GM18907 (cell line): ENCODE results near the gene SLC25A22.
A peak's percentile ranks its signal among the peaks of the same experiment; 100 is the strongest.

Source experiments
- ATAC-seq: cut with Tn5 transposase; IDR thresholded peaks from one replicate; pipeline ENCODE4 v1.9.1; 2021; ENCODE audit warnings: mild to moderate bottlenecking, moderate library complexity; ENCODE audit not compliant: unreplicated experiment

The SLC25A22 gene

GRCh38 chr11:791658-792534 lies 6.2 kb downstream of the SLC25A22 start:
- no peak for ATAC-seq

DNA sequence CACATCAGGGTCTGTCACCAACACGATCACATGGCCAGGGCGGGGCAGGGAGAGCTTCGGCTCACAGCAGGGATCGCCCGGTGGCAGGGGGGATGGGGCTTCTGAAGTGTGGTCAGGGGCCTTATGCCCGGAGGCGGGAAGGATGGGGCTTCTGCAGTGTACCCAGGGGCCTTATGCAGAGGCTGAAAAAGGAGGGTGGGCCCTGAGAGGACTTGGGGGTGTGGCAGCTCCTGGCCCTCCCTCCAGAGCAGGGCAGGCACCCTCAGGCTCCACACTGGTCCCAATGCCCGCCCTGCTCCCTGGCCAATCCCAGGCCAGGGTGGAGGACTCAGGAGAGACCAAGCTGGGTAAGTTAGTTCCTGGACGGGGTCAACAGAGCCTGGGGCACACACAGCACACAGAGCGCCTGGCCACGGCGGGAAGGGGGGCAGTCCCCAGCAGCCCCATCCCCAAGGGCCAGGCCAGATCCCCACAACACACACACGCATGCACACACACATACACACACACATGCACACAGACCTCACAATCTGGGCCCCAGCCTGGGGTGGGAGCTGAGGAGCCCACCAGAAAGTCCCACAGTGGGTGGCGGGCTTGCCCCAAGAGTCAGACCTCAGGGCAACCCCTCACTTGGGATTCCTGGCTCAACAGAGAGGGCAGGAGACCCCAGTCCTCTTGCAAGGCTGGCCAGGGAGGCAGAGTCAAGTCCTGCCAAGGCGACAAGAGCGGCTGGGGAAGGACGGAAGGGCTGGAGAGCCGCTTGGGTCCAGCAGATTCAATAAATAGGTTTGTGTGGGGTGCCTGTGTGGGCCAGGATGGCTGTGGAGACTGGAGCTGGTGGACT lies 7.1 kb downstream of the SLC25A22 start:
- ATAC-seq: no peak

DNA sequence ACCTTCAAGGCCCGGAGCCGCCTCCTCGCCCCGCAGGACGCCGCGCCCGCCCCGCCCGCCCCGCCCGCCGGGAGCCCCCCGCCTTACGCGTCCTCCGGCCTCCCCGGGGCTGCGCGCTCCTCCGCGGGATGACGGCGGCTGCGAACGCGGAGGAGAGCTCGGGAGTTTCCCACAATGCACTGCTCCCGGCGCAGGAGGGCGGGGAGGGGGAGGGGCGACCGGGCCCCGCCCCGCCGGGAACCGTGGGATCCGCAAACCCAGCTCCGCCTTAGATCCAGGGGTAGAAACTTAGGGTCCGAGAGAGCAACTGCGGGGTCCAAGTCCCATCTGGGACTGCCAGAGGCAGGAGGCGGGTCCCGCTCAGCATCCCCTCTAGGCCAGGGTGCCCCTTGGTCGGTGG lies 8.1 kb downstream of the SLC25A22 start, which contains the start of gene CEND1:
Gene CEND1, minus strand, starts transcription at position 148 of the 400 bp plus-strand sequence. CDS start 1,514 bp downstream, outside the sequence.
- no peak for ATAC-seq

DNA sequence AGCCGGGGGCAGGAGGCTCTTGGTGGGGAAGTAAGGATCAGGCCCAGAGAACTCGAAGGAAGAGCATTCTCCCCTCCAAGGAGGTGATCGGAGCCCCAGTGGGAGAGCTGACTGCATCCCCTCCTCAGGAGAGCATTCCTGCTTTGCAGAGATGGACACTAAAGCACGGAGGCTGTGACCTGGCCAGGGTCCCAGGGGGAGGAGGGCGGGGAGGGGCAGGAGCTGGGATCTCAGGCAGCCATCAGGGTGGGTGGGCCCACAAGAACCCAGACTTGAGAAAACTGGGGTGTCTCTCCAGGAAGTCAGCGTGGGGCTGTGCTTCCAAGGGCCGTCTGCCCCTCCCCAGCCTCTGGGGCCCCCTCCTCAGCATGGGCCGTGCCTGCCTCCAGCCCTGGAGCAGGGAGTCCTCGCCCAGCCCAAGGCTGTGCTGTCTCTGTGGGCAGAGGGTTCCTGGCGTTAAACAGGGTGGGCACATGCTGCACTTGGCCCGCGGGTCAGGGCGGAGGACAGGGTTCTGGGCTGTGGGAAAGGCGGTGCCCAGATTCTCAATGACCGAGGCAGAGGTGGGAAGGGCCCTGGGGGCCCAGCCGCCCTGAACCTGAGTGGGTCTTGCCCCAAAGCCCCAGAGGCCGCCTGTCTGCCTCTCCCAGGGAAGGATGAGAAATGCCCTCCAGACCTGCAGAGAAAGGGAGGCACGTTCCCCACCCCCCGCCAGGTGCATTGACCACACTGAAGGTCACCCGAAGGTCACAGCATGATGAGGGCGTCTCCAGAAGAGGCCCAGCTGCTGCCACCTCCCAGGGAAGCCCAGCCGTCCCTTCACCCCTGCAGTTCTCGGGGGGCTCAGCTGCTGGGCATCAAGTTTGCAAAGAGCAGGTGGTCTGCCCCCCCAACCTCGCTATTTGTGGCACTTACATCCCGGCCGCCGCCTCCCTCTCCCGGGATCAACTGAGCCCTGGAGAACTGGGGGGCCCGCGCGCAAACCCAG lies 8.8 kb downstream of the SLC25A22 start:
- no peak for ATAC-seq

DNA sequence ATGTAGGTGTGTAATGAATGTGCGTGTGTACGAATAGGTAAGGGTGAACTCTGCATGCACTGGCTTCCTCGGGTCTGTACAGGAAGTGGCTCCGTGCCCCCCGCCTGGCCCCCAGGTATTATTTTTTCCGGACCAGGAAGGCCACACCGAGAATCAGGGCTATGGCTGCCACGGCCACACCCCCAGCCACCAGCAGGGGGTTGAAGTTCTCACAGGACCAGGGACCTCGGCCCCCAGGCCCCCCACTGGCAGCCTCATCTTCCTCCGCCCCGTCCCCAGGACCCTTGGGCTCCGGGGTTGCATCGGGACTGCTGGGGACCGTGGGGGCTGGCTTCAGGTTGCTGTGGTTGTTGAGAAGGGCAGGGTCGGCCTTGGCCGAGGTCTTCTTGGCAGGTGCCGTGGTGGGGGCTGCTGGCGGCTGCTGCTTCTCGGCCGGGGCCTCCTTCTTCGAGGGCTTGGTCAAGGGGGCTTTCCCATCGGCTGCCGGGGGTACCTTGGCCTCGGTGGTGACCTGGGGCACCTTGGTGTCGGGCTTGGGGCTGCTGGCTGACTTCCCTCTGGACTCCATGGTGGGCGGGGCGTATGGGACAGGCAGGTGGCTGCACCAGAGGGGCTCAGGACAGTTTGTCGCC lies 10.0 kb downstream of the SLC25A22 start:
- ATAC-seq: no peak

DNA sequence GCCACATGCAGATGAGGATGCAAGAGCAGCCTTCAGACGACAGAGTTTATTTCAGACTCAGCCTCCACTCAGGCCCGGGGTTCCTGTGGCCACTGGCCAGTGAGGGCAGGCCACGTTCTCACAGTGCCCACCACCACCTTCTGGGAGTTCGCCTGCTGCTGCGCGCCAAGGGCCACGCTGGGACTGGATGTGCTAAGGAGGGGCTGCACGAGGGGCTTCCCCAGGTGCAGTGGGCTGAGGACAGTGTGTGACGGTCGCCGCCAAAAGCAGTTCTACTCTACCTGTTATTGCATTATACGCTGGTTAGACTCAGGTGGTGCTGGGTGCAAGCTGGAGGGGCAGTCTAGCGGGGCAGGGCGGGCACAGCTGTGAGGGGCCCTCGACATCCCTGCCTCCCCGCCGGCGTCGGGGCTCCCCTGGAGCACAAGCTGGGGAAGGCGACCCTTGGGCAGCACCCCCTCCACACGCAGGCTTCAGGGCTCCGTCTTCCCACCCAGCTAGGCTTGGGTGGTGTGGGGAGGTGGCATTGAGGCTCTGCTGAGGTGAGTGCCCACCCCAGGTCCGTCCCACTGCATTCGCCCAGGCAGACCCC lies 10.9 kb downstream of the SLC25A22 start:
- ATAC-seq: no peak

DNA sequence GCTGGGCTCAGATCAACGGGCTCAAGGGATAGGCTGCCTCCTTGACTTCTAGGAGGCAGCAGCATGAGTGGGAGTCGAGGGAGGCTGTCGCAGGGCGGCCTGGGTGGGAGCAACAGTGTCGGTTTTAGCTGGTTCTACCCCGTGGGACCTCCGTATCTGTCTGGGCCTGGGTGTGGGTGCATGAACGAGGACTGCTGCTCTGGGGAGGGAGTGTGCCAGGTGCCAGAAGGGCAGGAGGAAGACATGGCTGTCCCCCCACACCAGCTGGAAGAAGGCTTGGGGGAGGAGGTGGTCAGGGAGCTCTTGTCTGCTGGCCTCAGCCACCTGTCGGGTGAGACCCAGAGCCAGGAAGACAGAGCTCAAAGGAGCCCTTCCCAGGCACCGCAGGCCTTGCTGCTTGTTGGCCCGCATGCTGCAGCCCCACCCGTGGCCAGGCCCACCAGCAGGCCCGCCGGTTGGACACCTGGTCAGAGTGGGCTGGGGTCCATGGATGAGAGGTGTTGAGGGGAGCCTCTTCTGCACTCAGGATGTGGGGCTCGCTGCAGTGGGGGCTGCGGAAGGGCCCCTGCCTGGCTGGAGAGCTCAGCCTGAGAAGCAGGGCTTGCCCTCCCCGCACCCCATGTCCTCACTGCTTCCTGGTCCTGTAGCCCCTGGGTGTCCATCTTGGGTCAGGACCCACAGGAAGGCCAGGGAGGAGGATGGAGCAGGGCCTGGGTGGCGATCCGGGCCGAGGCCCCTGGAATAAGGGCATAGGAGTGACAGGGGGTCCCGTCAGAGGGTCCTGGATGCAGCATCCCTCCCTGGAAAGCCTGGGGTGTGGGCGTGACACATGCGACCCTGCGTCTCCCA lies 11.6 kb downstream of the SLC25A22 start:
- ATAC-seq: no peak

DNA sequence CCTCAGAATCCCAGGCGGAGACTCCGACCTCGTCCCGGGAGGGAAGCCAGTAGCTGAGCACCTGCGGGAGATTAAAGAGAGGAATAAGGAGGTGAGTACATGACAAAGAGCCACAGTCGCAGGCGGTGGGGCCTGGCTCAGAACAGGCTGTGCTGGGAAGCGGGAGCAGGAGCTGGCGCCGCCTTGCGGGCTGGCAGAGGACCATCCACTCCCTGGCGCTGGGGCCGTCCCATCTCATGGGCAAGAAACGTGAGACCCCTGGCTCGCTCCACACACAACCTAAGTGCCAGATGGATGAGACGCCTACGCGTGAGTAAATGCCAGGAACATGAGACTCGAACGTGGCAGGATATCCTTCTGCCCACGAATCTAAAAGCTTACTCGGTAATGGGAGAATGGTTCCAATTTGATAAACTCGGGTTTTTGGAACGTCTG lies 14.5 kb downstream of the SLC25A22 start:
- no peak for ATAC-seq

DNA sequence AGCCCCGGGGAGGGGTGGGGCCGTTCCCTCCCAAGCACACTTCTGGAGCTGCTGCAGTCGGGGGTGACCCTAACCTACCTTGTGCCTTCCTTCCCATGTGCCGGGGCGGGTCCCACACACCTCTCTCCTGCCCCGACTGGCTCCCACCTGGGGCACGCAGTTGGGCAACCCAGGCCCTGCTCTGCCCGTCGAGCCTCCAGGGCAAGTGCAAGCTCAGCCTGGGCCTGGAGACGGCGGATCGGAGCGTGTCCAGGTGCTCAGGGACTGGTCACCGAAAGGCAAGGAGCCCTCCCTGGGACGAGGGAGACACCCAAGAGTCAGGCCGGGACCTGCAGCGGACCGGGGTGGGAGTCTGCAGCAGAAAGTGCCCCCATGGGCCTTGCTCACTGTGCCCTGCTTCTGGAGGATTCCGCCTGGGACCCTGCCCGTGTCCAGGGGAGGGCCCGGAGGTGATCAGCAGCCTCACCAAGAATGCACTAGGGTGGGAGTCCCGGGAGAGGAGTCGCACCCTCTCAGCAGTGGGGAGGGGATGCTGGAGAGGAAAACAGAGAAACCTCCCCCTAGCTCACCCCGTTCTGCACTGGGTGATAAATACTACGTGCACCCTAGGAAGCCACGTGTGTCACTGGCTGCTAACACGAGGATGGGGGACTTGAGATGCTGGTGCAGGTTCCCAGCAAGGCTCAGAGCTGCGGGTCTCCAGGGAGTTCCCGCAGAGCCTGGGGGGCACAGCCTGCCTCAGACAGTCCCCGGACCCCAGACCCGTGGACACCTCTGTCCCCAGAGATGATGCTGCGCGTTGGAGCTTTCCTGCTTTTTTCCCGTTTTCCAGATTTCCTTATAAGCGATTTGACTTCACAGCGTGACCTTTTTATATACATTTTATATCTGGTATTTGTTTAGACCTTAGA lies 15.6 kb downstream of the SLC25A22 start:
- ATAC-seq: no peak

- no peak for ATAC-seq
These were observed 18.0 kb downstream of the SLC25A22 start for GRCh38 chr11:779955-780532.

GRCh38 chr11:778976-779954 lies 18.8 kb downstream of the SLC25A22 start:
- no peak for ATAC-seq

GRCh38 chr11:777288-778255 lies 20.5 kb downstream of the SLC25A22 start, which contains the start of gene GATD1:
GATD1 (minus strand) TSS chr11:777487; CDS start chr11:777462, 25 bp downstream.
- ATAC-seq: peak; percentile 68

GRCh38 chr11:776561-777287 lies 21.4 kb downstream of the SLC25A22 start:
- ATAC-seq: peak; percentile 29

GRCh38 chr11:776263-776560 lies 21.9 kb downstream of the SLC25A22 start:
- no peak for ATAC-seq
